Midbrain (tissue), 1 donor: Measurements from ENCODE around the gene POC1B.

Source experiments
- DNase-seq: peaks from one replicate; lab custom pipeline; 2025; lab: John Stamatoyannopoulos, UW

The POC1B gene

GRCh38 chr12:89418228-89418910 lies 107.5 kb downstream of the POC1B start:
- no peak for DNase-seq

GRCh38 chr12:89417246-89417977 lies 108.4 kb downstream of the POC1B start:
- DNase-seq = no peak

GRCh38 chr12:89416049-89416792 lies 109.6 kb downstream of the POC1B start:
- no peak for DNase-seq

- no peak for DNase-seq
Measured at GRCh38 chr12:89414851-89415250, 111.0 kb downstream of the POC1B start.

- no peak for DNase-seq
Measured at GRCh38 chr12:89414322-89414721, 111.5 kb downstream of the POC1B start.

GRCh38 chr12:89413234-89413633 lies 112.6 kb downstream of the POC1B start:
- DNase-seq = no peak

GRCh38 chr12:89412665-89413064 lies 113.2 kb downstream of the POC1B start:
- DNase-seq = no peak

GRCh38 chr12:89411846-89412245 lies 114.0 kb downstream of the POC1B start:
- no peak for DNase-seq

- no peak for DNase-seq
Measured at GRCh38 chr12:89411234-89411633, 114.6 kb downstream of the POC1B start.

- no peak for DNase-seq
Measured at GRCh38 chr12:89405626-89406345, 120.1 kb downstream of the POC1B start.

GRCh38 chr12:89401433-89402058 lies 124.3 kb downstream of the POC1B start:
- DNase-seq = no peak

- DNase-seq = no peak
Measured at GRCh38 chr12:89400415-89400814, 125.4 kb downstream of the POC1B start.

- DNase-seq = no peak
Measured at GRCh38 chr12:89395712-89396111, 130.1 kb downstream of the POC1B start.

- DNase-seq = no peak
Measured at GRCh38 chr12:89393551-89394121, 132.2 kb downstream of the POC1B start.

- DNase-seq = no peak
Measured at GRCh38 chr12:89392391-89392790, 133.5 kb downstream of the POC1B start.

- DNase-seq = no peak
Measured at GRCh38 chr12:89391726-89392336, 134.0 kb downstream of the POC1B start.

- DNase-seq = no peak
Measured at GRCh38 chr12:89390802-89391673, 134.8 kb downstream of the POC1B start.

GRCh38 chr12:89389755-89390661 lies 135.8 kb downstream of the POC1B start:
- no peak for DNase-seq

GRCh38 chr12:89386138-89386537 lies 139.7 kb downstream of the POC1B start:
- DNase-seq = no peak
